OCI-M1 (cell line): Measurements from ENCODE around the gene FOCAD.
A peak's percentile ranks its signal among the peaks of the same experiment; 100 is the strongest.

Source experiments
- DNase-seq: peaks from one replicate; lab custom pipeline; 2025; lab: John Stamatoyannopoulos, UW

Gene FOCAD

GRCh38 chr9:20973246-20973947 lies 289.3 kb downstream of the FOCAD start:
- DNase-seq, result peak; percentile 43

- DNase-seq, result peak; percentile 15
Measured at GRCh38 chr9:20974191-20974938, 290.3 kb downstream of the FOCAD start.

- DNase-seq, result no peak
Measured at GRCh38 chr9:20978249-20978648, 294.2 kb downstream of the FOCAD start.

GRCh38 chr9:20980832-20981455 lies 296.9 kb downstream of the FOCAD start:
- DNase-seq, result peak; percentile 61

GRCh38 chr9:20981486-20981885 lies 297.4 kb downstream of the FOCAD start:
- no peak for DNase-seq

- DNase-seq, result no peak
Measured at GRCh38 chr9:20984506-20984905, 300.4 kb downstream of the FOCAD start.

- no peak for DNase-seq
Measured at GRCh38 chr9:20985851-20986600, 302.0 kb downstream of the FOCAD start.

GRCh38 chr9:20987521-20987920 lies 303.5 kb downstream of the FOCAD start:
- no peak for DNase-seq

GRCh38 chr9:20988061-20988460 lies 304.0 kb downstream of the FOCAD start:
- no peak for DNase-seq

- no peak for DNase-seq
Measured at GRCh38 chr9:20988671-20989315, 304.7 kb downstream of the FOCAD start.

- no peak for DNase-seq
Measured at GRCh38 chr9:20989923-20990341, 305.9 kb downstream of the FOCAD start.

GRCh38 chr9:20990867-20991266 lies 306.8 kb downstream of the FOCAD start:
- DNase-seq, result peak; percentile 83

GRCh38 chr9:20994486-20994885 lies 310.4 kb downstream of the FOCAD start:
- no peak for DNase-seq

GRCh38 chr9:20995616-20996015 lies 311.6 kb downstream of the FOCAD start:
- DNase-seq, result no peak

- DNase-seq, result no peak
Measured at GRCh38 chr9:20996809-20997208, 312.8 kb downstream of the FOCAD start.

GRCh38 chr9:20997503-20998076 lies 313.5 kb downstream of the FOCAD start:
- DNase-seq, result peak; percentile 3

GRCh38 chr9:21001581-21001980 lies 317.5 kb downstream of the FOCAD start:
- no peak for DNase-seq

GRCh38 chr9:21002040-21002439 lies 318.0 kb downstream of the FOCAD start:
- no peak for DNase-seq

- DNase-seq, result no peak
Measured at GRCh38 chr9:21015129-21015815, 331.2 kb downstream of the FOCAD start.

- DNase-seq, result no peak
Measured at GRCh38 chr9:21015995-21016394, 331.9 kb downstream of the FOCAD start.
